MM.1S (cell line): ENCODE results near the gene AQP3.
"Not testable (repeated sequence)": the region's sequence is repeated elsewhere in the genome, so short reads cannot be mapped to it uniquely, and the experiment has no call there.

ENCODE experiments used
- EZH2 ChIP-seq: fragments of 300-600 bp; sonication (generic); optimal IDR thresholded peaks from 2 replicates; pipeline ENCODE3; 2017; ENCODE audit warnings: low read depth, mild to moderate bottlenecking, antibody characterized with exemption, low read length, mixed read lengths
- EZH2phosphoT487 ChIP-seq: fragments of 300-600 bp; sonication (generic); IDR thresholded peaks from 2 replicates; pipeline ENCODE4 v1.6.1; 2018; ENCODE audit warnings: antibody characterized with exemption, low read length
- TF ChIP-seq, protein P1 (sequence below): fragments of 300-600 bp; sonication (generic); IDR thresholded peaks from 2 replicates; pipeline ENCODE4 v1.5.1; 2016; ENCODE audit warnings: antibody characterized with exemption, low read length, mixed read lengths

DNA sequence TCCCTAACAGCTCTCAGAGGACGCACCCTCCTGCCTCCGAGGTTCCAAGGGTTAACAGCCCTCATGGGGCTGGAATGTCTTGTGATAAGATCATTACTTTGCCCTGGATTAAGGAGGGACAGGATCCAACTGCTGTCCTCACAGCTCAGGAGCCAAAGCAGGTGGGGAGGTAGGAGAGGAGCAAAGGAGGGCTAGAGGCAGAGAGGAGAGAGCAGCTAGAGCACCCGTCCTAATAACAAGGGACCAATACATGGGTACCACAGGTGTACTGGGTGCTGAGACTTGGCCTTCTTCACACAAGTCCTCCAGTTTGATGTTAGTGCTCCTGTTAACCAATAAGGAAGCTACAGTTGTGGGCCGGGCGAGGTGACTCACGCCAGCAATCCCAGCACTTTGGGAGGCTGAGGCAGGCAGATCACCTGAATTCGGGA, 54.8 kb downstream of the AQP3 start:
- TF ChIP-seq, protein P1, sequence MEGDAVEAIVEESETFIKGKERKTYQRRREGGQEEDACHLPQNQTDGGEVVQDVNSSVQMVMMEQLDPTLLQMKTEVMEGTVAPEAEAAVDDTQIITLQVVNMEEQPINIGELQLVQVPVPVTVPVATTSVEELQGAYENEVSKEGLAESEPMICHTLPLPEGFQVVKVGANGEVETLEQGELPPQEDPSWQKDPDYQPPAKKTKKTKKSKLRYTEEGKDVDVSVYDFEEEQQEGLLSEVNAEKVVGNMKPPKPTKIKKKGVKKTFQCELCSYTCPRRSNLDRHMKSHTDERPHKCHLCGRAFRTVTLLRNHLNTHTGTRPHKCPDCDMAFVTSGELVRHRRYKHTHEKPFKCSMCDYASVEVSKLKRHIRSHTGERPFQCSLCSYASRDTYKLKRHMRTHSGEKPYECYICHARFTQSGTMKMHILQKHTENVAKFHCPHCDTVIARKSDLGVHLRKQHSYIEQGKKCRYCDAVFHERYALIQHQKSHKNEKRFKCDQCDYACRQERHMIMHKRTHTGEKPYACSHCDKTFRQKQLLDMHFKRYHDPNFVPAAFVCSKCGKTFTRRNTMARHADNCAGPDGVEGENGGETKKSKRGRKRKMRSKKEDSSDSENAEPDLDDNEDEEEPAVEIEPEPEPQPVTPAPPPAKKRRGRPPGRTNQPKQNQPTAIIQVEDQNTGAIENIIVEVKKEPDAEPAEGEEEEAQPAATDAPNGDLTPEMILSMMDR, result not testable (repeated sequence)
- TF ChIP-seq EZH2, EZH2phosphoT487: not testable (repeated sequence)
